ENCODE measurements around the gene ONECUT3.
"Not testable (repeated sequence)": the region's sequence is repeated elsewhere in the genome, so short reads cannot be mapped to it uniquely, and the experiment has no call there.

Gene ONECUT3

DNA sequence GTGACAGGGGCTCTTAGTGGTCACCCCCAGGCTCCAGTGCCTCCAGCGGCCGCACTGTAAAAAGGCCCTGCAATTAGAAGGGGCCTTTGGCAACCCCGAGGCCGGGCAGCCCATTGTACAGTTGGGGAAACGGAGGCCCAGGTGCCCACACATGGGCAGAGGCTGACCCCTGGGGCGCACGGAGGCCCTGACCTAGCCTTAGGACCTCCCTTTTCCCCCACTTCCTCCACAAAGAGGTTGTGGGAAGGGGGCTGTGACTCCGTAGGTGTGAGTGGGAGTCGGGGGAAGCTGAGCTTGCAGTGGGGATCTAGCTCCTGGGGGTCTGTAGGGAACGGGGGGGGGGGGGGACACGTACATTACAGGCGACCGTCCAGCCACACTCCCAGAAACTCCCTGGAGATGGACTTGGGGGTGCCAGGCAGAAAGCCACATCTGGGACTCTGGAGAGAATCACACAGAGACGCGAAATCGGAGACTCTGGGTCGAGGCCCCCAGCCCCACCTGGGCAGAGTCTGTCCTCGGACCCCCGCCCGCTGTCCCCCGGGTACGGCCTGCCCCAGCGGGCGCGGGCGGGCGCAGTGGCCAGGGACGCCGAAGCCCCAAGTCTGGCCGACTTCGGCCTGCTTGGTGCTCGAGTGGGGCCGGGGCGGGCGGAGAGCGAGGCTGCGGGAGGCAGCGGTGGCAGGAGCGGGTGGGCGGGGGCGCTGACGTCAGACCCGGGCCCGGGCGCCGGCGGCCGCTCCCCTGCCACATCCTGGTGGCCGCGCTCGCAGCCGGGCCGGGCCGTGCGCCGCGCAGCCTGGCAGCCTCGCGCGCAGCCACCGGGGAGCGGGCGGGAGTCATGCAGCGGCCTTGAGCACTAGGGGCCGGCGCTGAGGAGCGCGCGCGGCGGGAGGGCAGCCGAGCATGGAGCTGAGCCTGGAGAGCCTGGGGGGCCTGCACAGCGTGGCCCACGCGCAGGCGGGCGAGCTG, at the start of gene ONECUT3:
TSS of gene ONECUT3 (plus strand) at position 750 of the 972 bp plus-strand sequence. CDS start at position 907, 157 bp downstream.
- FAIRE-seq (no peak), DNase-seq (ENCODE audit: insufficient read length, low spot score) (no peak)

DNA sequence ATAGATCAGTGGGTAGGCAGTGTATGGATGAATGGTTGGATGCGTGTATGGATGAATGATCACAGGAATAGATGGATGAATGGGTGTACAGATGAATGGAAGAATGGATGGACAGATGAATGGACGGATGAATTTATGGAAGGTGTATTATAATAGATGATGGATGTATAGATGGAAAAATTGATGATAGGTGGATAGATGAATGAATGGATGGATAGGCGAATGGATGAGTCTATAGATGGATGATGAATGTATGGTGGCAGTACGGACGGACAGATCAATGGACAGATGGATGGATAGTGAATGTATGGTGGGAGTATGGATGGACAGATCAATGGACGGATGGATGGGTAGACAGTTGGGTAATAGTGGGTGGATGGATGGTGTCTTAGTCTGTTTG, 49.0 kb upstream of the ONECUT3 start:
- FAIRE-seq (no peak), DNase-seq (ENCODE audit: insufficient read length, low spot score) (no peak)

DNA sequence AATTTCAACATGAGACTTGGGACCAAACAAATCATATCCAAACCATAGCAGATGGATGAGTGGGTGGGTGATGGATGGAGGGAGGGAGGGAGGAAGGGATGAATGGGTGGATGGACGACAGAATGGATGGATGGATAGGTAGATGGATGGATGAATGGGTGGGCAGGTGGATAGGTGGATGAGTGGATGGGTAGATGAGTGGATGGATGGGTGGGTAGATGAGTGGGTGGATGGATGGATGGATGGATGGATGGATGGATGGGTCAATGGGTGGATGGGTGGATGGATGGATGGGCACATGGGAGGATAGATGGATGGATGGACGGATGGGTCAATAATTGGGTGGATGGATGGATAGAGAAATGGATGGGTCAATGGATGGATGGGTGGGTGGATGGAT, 47.9 kb upstream of the ONECUT3 start:
- DNase-seq (ENCODE audit: insufficient read length, low spot score): no peak
- FAIRE-seq: no peak

DNA sequence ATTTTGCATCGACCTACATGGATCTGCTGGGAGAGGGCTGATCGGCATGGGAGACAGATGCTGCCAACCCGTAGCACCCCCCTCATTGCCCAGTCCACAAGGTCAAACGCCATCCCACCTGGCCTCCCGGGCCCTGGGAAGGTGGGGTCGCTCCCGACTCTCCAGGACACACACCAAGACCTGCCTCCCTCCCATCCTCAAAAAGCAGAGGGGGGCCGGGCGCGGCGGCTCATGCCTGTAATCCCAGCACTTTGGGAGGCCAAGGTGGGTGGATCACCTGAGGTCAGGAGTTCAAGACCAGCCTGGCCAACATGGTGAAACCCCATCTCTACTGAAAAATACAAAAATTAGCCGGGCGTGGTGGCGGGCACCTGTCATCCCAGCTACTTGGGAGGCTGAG, 46.7 kb upstream of the ONECUT3 start:
- not testable (repeated sequence) for DNase-seq (ENCODE audit: insufficient read length, low spot score); FAIRE-seq

DNA sequence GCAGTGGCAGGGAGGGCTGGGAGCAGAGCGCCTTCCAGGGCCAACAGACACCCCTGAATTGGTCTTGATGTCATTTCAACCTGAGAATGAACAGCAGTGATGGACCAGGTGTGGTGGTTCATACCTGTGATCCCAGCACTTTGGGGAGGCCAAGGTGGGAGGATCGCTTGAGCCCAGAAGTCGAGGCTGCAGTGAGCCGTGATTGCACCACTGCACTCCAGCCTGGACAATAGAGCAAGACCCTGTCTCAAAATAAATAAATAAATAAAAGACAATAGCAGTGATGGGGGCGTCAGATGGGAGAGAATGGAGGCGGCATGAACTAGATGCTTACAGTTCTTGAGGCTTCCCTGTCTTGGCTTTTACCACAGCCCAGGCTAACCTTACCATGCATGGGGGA, 46.1 kb upstream of the ONECUT3 start:
- DNase-seq (ENCODE audit: insufficient read length, low spot score): no peak
- no peak for FAIRE-seq

DNA sequence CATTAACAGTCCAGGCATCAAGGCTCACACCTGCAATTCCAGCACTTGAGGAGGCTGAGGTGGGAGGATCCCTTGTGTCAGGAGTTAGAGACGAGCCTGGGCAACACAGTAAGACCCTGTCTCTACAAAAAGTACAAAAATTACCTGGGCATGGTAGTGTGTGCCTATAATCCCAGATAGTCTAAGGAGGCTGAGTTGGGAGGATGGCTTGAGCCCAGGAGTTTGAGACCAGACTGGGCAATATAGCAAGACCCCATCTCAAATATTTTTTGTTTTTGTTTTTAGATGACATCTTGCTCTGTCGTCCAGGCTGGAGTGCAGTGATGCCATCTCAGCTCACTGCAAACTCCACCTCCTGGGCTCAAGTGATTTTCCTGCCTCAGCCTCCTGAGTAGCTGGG, 40.1 kb upstream of the ONECUT3 start:
- no peak for FAIRE-seq
- no peak for DNase-seq (ENCODE audit: insufficient read length, low spot score)

DNA sequence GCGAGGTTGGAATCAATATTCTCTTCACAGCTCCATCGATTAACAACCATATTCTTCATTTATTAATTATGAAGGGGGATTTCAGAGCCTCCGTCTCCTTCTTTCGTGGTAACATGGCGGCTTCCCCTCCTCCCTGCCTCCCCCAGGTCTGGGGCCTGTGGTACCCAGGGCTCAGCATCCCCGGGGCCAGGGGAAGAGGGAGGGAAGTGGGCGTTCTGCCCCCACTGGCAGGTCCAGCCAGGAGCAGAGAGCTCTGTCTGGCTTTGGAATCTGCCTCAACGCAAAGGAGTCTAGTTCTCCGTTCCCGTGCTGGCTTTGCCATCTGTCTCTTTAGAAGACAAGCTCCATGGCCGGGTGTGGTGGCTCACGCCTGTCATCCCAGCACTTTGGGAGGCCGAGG, 37.8 kb upstream of the ONECUT3 start:
- DNase-seq (ENCODE audit: insufficient read length, low spot score): no peak
- no peak for FAIRE-seq

DNA sequence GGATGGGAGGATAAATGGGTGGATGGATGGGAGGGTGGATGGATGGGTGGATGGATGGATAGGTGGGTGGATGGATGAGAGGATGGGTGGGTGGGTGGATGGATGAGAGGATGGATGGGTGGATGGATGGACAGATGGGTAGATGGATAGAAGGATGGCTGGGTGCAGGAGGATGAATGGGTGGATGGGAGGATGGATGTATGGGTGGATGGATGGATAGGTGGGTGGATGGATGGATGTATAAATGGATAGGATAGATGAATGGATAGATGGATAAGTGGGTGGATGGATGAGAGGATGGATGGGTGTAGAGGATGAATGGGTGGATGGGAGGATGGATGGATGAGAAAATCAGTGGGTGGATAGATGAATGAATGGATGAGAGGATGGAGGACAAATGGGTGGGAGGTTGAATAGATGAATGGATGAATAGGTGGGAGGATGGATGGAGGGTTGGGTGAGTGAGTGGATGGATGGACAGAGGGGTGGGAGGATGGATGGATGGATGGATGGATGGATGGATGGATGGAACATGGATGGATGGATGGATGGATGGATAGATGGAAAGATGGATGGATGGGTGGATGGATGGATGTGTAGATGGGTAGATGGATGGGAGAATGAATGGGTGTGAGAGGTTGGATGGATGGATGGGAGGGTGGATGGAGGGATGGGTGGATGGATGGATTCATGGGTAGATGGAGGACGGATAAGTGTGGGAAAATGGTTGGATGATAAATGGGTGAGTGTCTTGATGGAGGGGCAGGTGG, 35.9 kb upstream of the ONECUT3 start:
- FAIRE-seq (no peak), DNase-seq (ENCODE audit: insufficient read length, low spot score) (no peak)

DNA sequence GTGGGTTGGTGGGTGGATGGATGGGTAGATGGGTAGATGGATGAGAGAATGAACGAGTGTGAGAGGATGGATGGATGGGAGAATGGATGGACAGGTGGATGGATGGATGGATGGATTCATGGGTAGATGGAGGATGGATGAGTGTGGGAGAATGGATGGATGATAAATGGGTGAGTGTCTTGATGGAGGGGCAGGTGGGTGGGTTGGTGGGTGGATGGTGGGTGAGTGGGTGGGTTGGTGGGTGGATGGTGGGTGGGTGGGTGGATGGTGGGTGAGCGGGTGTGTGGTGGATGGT, 35.4 kb upstream of the ONECUT3 start:
- FAIRE-seq (no peak), DNase-seq (ENCODE audit: insufficient read length, low spot score) (no peak)

DNA sequence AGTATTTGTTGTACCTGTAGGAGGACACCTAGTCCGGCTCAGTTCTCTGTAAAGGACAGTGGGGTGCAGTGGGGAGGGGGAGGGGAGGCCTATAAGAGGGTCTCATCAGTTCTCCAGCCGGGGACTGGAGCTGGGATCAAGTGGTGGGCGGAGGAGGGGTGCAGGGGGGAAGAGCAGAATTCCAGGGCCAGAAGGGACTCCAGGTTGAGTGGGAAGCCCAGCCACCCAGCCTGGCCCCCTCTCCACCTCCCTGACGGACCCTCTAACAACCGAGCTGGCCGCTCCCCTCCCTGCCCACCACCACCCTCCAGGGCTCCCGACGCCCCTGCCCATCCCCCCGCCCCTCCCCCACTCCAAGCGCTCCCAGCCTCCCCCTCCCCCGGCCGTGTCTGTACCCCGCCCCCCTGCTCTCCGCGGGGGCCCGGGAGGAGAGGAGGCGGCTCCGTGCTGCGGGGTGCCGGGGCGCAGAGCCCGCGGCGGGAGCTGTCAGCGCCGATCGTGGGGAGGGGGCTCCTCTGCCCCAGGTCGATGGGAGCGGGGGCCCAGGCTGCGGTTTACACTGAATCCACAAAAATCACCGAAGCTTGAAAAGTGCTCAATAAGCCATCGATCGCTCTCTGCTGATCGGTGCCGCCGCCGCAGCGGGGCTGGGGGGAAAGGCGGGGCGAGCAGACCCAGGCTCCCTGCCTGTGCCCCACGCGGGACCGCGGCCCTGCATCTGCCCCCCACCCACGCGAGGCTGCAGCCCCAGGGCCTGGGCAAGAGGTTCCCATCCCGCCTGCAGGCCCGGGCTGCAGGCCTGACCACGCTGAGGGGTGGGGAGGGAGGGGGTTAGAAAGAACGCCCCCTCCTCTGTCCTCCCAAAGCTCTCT, 34.6 kb upstream of the ONECUT3 start:
- FAIRE-seq (no peak), DNase-seq (ENCODE audit: insufficient read length, low spot score) (no peak)

DNA sequence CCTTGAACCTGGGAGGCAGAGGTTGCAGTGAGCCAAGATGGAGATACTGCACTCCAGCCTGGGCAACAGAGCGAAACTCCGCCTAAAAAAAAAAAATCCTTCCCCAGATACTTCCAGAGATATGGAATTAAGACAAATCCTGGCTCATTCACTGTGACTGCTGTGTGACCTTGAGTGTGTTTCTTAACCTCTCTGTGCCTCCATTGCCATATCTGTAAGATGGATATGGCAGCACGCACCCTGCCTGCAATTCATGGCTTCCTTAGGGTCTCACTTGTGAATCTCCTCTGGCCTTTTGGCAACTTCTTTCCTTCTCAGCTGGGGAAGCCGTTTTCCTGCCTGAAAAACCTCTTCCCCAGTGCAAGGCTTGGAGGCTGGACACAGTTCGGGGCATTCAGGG, 33.8 kb upstream of the ONECUT3 start:
- no peak for FAIRE-seq

DNA sequence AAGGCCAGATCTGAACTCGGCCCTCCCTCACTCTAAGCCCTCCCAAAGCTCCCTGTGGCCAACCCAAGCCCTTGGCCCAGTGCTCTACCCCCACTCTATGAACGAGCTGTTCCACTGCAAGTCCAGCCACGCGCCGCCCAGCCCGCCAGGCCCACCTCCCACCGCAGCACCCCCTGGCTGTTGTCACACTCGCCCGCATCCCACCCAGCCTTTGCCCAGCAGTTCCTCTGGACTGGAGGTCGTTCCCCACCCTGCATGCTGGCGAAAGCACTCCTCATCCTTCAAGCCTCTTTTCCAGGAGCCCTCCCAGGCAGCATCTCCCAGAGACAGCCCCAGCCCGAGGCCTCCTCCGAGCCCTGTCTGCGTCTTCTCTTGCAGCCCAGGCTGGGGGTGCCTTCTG, 33.1 kb upstream of the ONECUT3 start:
- no peak for FAIRE-seq
- DNase-seq (ENCODE audit: insufficient read length, low spot score): no peak

More for the DNA sequence above, 33.8 kb upstream of the ONECUT3 start:
- no peak for DNase-seq (ENCODE audit: insufficient read length, low spot score)

DNA sequence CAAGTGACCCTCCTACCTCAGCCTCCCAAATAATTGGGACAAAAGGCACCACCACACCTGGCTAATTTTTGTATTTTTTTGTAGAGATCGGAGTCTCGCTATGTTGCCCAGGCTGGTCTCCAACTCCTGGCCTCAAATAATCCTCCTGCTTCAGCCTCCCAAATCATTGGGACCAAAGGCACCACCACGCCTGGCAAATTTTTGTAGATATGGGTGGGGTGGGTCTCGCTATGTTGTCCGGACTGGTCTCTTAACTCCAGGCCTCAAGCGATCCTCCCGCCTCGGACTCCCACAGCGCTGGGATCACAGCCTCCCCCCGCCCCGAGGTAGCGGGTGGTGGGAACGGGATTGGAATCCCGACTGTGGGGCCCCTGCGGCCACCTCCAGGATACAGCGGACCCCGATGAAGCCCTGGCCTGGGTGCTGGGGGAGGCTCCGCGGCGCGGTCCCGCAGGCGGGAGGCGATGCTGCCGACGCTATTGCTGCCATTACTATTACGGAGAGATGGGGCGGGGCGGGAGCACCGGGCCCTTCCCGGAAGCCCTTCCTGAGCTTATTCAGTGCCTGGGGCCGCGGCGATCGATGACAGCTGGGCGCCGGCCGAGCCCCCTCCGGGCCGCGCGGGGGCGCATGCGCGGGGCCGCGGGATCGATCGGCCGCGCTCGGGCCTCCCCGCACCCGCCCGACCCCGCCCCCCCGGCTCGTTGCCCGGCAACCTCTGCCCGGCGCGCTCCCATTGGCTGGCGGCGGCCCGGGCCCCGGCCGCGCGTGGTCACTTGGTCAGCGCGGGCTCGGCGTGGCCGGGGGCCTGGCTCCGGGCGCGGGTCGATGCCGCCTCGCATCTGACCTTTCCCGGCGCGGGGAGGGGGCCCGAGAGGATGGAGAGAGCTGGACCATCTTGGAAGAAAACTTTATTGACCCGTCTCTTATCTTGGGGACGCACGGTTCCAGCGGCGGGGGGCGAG, 27.9 kb upstream of the ONECUT3 start:
- FAIRE-seq: no peak
- peak; percentile 78 for DNase-seq (ENCODE audit: insufficient read length, low spot score)

DNA sequence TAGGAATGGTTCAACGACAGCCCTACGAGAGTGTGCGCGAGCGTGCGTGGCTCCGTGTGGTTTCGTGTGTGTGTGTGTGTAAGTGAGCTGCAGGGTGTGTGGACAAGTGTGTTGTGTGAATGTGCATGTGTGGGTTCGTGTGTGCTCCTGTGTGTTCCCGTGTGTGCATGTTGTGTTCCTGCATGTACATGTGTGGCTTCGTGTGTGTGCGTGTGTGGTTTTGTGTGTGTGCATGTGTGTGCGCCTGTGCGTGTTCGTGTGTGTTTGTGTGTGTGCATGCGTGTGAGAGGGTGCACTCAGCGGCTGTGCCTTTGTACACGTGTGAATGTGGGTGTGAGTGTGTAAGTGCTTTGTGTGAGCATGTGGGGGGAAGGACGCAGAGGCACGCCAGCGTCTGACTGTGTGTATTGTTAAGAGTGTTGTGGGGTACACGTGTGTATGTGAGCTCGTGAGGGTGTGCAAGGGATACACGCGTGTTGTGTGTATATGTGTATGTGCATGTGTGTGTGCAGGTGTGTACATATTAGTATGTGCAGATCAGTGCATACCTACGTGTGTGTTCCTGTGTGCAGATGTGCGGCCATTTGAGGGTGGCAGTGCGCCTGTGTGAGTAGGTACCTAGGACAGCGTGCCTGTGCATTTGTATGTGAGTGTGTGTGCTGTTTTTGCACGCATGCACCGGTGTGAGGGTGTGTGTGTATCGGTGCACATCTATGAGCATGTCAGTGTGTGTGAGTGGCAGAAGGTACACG, 24.3 kb upstream of the ONECUT3 start:
- DNase-seq (ENCODE audit: insufficient read length, low spot score): no peak
- no peak for FAIRE-seq

DNA sequence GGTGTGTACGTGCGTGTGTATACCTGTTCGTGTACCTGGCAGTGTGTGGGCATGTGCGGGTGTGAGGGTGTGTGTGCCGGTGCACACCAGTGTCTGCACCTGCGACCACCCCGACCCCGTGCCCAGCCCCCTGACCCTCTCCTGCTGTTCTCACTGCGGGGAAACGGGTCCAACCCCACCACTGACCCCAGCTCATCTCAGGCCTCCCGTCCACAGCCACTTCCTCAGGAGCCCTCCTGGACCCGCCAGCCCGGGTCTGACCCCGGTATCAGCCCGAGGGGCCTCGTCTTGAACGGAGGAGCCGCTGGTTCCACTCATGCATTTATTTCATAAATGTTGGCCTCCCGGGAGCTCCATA, 23.8 kb upstream of the ONECUT3 start:
- no peak for DNase-seq (ENCODE audit: insufficient read length, low spot score)
- FAIRE-seq: no peak

DNA sequence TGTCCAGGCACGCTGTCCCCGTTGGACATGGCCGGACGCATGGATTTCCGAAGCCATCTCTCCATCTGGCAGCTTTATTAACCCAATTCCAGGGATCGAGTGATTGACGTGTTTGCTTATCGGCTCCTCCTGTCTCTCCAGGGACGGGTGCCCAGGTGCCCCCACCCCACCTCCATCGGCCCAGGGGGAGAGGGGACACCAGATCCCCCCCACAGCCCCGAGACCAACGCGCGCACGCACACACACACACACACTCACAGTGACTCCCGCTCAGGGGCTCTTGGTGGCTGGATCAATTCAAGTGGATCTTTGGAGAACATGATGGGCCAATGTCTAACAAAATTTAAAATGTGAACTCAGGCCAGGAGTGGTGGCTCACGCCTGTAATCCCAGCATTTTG, 23.1 kb upstream of the ONECUT3 start:
- FAIRE-seq (no peak), DNase-seq (ENCODE audit: insufficient read length, low spot score) (no peak)

DNA sequence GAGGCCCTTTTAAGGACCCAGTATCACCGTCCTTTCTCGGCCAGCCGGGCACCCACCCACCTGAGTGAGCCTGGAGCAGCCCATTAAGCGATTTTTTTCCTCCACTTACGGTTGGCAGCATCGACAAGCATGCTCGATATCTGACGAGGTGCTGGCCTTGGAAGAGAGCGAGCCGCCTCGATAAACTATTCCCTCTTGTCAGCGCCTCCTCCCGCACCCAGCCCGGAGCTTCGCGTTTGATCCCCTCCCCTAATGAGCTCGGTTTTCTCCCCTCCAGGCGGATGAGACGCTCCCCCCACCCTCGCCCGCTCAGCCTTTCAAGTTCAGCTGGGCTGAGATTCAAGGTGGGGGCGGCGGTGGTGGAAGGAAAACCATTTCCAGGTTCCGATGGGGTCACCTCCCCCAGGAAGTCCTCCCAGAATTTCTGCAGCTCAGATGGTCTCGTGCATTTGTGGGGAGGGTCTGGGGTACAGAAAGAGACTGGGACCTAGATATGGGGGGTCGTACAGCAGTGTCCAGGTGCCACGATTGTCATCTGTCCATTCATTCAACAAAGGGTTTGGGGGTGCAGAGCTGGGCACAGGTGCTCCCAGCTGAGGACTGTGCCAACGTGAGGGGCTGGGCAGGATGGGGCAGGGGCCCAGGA, 18.9 kb upstream of the ONECUT3 start:
- FAIRE-seq: no peak
- DNase-seq (ENCODE audit: insufficient read length, low spot score): no peak

DNA sequence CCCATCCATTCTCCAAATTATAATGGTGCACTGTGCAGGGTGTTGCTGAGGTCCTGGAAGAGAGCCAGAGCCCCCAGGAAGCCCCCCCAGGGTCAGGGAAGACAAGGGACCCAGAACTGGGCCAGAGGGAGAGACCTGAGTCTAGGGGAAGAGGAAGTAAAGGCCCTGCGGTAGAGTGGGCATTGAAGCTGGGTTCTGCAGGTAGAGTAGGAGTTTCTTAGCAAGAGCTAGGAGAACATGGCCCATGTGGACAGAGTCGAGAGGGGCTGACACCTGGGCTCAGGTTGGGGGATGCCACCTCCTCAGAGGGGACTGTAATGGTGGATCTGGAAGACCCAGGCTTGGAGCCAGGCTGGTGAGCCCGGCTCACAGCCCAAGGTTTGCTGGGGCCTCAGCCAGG, 17.0 kb upstream of the ONECUT3 start:
- no peak for FAIRE-seq
- DNase-seq (ENCODE audit: insufficient read length, low spot score): no peak

DNA sequence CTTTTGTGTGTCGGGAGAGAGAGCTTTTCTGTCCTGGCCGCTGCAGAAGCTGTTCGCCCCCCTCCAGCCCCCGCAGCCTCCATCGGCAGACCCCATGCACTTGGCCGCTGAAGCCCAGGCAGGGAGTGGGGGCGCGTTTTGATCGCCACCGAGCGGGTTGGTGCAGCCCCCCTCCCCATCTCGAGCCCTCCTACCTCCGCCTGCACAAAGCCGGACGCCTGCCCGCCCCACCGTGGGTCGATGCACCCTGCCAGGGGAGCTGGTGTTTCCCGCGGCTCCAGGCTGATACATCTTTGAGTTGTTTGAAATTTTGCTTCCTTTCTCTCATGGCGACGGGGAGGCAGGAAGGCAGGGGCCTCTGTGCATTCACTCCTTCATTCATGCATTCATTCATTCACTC, 16.4 kb upstream of the ONECUT3 start:
- DNase-seq (ENCODE audit: insufficient read length, low spot score) (no peak), FAIRE-seq (no peak)

Measured in GM19239 (cell line).